ENCODE results near the gene SMARCB1.
"Not testable (repeated sequence)": the region's sequence is repeated elsewhere in the genome, so short reads cannot be mapped to it uniquely, and the experiment has no call there.

Gene SMARCB1

GRCh38 chr22:23846081-23846469 lies 59.3 kb downstream of the SMARCB1 start:
- no peak for DNase-seq (ENCODE audit: low read depth, low spot score)

GRCh38 chr22:23847310-23847920 lies 60.6 kb downstream of the SMARCB1 start:
- no peak for DNase-seq (ENCODE audit: low read depth, low spot score)

- no peak for DNase-seq (ENCODE audit: low read depth, low spot score)
These were observed 61.5 kb downstream of the SMARCB1 start for GRCh38 chr22:23847991-23848864.

DNA sequence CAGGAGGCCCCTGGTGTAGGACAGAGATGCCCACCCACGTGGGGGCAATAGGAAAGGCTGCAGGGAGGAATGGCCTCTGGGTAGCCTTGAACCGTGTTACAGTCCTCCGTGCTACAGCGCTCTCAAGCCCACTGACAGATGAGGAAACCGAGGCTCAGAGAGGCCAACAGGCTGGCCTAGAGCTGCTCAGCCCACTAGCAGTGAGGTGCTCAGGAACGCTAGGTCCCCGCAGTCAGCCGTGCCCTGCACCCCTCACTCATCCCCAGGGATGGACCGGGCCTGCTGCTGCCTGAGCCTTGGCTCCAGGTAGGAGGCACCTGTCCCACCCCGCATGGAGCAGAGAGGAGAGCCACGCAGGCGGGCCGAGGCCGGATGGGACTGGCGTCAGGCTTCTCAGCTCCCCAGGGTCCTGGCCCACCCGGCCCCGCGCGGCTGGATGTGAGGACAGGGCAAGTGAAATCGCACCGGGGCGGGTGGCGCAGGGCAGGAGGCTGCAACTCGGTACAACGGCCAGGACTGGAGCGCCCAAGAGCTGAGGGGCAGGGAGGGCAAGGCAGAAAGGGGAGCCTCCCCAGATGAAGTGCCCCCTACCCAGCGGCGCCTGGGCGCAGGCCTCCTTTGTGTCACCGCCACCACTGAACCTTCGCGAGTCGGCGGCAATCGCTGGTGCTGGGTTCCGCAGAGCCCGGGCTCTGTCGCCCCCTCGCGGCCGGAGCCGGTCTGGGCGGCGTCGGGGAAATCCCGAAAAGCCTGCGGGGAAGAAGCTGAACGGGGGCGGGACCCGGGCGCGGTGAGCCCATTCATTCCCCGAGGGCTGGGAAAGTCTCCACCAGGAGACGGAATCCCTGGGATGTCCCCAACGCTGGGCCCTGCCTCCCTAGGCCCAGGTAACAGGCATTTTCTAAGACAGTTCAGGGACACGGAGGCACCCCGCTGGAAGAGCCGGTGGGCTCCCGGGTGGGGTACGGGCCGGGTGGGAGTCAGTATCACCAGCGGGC lies 62.5 kb downstream of the SMARCB1 start:
- no peak for DNase-seq (ENCODE audit: low read depth, low spot score)

DNA sequence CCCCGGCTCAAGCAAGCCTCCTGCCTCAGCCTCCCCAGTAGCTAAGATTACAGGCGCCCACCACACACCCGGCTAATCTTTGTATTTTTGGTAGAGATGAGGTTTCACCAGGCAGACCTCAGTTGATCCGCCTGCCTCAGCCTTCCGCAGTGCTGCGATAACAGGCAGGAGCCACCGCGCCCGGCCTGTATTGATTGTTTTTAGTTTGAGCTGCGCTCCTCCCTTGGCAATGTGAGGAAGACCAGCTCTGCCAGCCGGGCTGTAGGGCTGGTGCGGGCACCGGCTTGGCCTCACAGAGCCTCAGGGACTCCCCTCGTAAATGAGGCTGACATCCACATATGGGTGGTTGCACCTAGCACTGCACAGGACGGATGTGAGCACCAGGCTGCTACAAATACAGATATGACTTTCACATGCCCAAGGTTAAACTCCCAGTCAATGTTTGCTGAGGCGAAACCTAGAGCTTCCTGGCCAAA lies 63.4 kb downstream of the SMARCB1 start:
- DNase-seq (ENCODE audit: low read depth, low spot score) = no peak

GRCh38 chr22:23856721-23857605 lies 70.2 kb downstream of the SMARCB1 start:
- no peak for DNase-seq (ENCODE audit: low read depth, low spot score)

DNA sequence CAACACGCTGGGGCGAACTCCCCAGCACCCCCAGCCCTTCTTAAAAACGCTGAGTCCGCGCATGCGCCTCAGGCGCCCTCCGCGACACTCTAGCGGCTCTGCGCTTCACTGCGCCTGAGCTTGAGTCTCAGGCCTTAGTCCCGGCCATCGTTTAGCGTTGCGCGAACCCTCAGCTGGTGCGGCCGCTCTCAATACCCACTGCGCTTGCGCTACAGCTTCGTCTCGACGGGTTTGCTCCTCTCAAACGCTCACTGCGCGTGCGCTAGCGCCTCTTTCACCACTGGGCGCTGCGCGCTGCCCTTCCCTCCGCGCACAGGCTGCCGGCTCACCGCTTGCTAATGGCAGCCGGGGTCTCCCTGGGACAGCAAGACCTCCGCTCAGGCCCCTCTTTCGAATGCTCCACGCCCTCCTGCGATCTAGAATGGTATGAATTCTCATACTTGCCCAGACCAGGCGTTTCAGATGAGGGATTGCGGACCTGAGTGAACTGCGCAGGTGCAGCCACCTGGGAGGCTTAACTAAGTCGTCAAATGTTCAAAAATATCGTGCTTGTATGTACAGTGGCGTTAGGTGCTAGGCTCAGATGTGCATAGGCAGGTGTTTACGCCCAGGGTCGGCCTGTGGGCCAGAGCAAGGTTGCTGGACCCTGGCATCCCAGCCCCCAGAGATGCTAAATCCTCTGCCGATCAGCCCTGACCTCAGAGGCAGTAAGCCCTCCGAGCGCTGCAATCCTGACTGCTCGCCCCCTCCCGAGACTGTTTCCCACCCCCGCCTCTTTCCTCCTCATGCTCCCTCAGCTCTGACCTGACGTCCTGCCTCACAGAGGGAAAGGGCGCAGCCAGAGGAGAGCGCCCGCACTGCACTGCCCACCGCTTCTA lies 71.1 kb downstream of the SMARCB1 start, which contains the start of gene SLC2A11:
Gene SLC2A11, plus strand, starts transcription at position 270 of the 878 bp plus-strand sequence. Its CDS starts 125 bp downstream, at position 395.
- peak; percentile 92 for DNase-seq (ENCODE audit: low read depth, low spot score)

DNA sequence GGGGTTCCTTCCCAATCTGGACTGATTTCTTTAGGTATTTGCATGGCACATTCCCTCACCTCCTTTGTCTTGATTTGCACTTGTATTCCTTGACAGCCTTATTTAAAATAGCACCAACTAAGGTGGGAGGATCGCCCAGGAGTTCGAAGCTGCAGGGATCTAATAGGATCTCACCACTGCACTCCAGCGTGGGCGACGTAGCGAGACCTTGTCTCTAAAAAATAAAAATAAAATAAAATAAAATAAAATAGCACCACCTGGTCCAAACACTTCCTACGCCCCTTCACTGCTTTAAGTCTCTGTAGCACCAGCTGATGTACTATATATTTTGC lies 71.7 kb downstream of the SMARCB1 start:
- DNase-seq (ENCODE audit: low read depth, low spot score) = no peak

GRCh38 chr22:23859201-23859600 lies 72.4 kb downstream of the SMARCB1 start:
- DNase-seq (ENCODE audit: low read depth, low spot score) = no peak

GRCh38 chr22:23860187-23860586 lies 73.4 kb downstream of the SMARCB1 start:
- DNase-seq (ENCODE audit: low read depth, low spot score) = not testable (repeated sequence)

- DNase-seq (ENCODE audit: low read depth, low spot score) = no peak
These were observed 75.3 kb downstream of the SMARCB1 start for GRCh38 chr22:23862103-23862502.

DNA sequence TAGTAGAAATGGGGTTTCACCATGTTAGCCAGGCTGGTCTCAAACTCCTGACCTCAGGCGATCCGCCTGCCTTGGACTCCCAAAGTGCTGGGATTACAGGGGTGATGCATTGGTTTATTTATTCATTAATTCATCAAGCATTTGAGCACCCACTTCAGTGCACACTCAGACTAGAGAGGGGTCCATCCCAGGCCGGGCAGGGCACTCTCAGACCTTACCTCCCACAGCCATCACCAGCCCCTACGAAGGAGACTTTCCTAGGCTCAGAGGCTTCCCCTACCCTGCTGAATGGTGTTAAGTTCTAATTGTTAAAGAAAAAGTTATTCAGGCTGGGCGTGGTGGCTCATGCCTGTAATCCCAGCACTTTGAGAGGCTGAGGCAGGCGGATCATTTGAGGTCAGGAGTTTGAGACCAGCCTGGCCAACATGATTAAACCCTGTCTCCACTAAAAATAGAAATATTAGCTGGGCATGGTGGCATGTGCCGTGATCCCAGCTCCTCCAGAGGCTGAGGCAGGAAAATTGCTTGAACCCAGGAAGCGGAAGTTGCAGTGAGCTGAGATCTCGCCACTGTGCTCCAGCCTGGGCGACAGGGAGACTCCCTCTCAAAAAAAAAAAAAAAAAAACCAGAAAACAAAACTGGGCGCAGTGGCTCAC lies 77.9 kb downstream of the SMARCB1 start:
- DNase-seq (ENCODE audit: low read depth, low spot score) = not testable (repeated sequence)

DNA sequence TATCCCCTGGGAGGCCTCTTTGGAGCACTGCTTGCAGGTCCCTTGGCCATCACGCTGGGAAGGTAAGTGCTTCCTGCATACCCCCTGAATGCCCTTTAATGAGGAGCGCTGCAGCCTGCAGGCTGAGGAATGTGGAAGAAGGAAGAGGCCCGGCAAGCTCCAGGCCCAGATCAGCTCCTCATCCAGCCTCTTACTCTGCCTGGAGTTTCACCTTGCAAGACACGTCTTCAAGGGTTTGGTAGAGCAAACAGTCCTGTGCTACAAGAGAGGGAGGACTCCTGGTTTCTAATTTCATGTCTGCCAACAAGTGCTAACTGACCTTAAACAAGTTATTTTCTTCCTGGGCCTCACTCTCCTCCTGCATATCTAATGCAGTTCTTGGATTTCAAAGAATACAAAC lies 81.8 kb downstream of the SMARCB1 start:
- no peak for DNase-seq (ENCODE audit: low read depth, low spot score)

- DNase-seq (ENCODE audit: low read depth, low spot score) = no peak
These were observed 88.1 kb downstream of the SMARCB1 start for GRCh38 chr22:23874871-23875270.

DNA sequence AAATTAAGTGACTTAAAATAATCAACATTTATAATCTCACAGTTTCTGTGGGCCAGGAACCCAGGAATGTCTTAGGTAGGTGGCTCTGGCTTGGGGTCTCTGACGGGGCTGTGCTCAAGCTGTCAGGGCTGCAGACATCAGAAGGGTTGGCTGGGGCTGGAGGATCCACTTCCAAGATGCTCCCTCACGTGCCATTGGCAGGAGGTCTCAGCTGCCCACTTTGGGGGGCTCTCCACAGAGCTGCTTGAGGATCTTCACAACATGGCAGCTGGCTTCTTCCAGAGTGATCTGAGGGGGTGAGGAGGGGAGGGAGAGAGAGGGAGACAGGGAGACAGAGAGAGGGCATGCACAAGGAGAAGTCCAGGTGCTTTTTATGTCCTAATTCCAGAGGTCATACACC lies 89.0 kb downstream of the SMARCB1 start:
- DNase-seq (ENCODE audit: low read depth, low spot score) = no peak

GRCh38 chr22:23877566-23877965 lies 90.8 kb downstream of the SMARCB1 start:
- DNase-seq (ENCODE audit: low read depth, low spot score) = no peak

DNA sequence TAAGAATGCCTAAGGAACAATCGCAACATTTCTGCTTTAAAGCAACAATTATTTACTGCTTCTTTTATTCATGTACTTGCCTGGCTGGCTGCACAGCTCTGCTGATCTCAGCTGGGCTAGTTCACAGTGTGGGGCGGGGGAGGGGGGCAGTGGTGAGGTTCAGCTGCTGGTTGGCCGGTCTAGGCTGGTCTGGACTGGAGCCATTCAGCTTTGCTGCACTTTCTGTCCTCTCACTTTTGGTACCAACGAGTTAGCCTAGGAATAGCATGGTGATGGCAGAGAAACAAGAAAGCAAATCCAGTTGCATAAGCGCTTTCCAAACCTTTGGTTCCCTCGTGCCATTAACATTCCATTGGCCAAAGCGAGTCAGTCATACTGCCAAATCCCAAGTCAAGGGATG lies 91.5 kb downstream of the SMARCB1 start:
- DNase-seq (ENCODE audit: low read depth, low spot score) = no peak

DNA sequence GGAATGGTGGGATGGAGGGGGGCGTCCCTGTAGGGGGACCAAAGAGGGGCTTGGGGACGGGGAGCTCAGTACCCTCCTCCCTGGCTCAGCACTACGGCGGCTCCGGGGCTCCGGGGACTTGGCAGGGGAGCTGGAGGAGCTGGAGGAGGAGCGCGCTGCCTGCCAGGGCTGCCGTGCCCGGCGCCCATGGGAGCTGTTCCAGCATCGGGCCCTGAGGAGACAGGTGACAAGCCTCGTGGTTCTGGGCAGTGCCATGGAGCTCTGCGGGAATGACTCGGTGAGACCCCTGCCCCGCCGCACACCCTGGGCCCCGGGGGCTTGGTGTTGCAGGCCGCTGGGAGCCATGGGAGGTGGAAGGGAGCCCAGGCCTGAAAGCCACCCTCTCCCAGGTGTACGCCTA lies 95.6 kb downstream of the SMARCB1 start:
- DNase-seq (ENCODE audit: low read depth, low spot score) = no peak

GRCh38 chr22:23883658-23884057 lies 96.9 kb downstream of the SMARCB1 start:
- DNase-seq (ENCODE audit: low read depth, low spot score) = no peak
